ENCODE data around the gene DLG2.

DNA sequence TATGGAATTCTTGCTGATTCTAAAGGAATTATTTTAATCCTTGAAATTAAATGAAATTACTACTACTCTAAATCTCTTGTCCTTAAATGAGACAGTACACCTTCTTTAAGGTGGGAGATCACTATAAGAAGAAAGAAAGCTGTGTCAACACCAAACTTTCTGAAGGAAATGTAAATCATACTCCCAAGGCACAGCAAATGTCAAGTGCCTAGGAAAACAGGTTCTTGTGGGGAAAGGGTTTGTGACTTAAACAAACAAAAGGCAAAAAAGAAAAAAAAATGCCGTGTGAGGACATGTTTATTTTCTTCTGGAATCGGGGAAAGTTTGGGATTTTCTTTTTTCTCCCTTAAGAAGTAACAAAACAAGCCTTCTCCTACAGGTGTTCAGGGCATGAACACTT lies 745.1 kb downstream of the DLG2 start:
- TF ChIP-seq POLR2A (IDR thresholded peaks at IDR 0.05; ENCODE audit: control extremely low read depth in 1 of 2, low read depth in 2 of 2, low read length in 2 of 2) (no peak), RFX5 (IDR thresholded peaks at IDR 0.05; ENCODE audit: borderline replicate concordance, low read depth, low read length) (no peak), CTCF (IDR thresholded peaks at IDR 0.05; ENCODE audit: control extremely low read depth in 1 of 3, insufficient read depth in 1 of 3, low read depth in 1 of 3, low read length in 3 of 3) (no peak)
